HG03280 (cell line): Measurements from ENCODE around the gene CATSPERD.
"Not testable (repeated sequence)": the region's sequence is repeated elsewhere in the genome, so short reads cannot be mapped to it uniquely, and the experiment has no call there.

Source experiments
- ATAC-seq: cut with Tn5 transposase; IDR thresholded peaks from one replicate; pipeline ENCODE4 v1.9.1; 2021; ENCODE audit warnings: mild to moderate bottlenecking, moderate library complexity; ENCODE audit not compliant: unreplicated experiment

Gene CATSPERD

DNA sequence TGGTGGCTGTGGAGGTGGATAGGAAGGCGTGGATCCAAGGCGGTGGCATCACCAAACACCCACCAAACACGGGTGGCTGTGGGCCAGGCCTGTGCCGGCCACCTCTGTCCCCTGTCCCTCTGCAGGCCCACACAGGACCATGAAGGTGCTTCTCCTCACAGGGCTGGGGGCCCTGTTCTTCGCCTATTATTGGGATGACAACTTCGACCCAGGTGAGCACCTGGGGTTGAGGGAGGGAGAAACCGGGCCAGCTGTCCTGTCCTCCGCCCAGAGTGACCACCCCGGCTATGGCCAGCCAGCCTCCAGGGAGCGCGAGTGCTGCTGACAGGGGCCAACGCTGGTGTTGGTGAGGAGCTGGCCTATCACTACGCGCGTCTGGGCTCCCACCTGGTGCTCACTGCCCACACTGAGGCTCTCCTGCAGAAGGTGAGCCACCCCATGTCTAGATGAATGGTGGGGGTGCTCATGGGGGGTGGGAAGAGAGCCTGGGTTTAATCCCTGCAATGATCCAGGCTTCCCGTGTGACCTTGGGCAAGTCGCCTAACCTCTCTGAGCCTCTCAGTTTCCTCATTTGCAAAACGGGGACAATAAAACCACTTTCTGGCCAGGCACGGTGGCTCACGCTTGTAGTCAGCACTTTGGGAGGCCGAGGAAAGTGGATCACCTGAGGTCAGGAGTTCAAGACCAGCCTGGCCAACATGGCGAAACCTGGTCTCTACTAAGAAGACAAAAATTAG is 35.6 kb upstream of the CATSPERD start:
- ATAC-seq, result no peak

DNA sequence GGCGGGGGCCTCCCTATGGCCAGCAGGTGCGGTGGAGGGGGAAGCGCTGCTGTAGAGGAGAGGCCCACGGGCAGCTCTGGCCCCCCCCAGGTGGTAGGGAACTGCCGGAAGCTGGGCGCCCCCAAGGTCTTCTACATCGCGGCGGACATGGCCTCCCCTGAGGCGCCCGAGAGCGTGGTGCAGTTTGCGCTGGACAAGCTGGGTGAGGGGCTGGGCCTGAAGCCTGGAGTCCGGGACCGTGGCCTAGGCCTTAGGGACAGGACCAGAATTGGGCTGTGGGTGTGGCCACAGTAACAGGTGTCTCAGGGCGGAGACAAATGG is 34.2 kb upstream of the CATSPERD start:
- ATAC-seq, result no peak

GRCh38 chr19:5686647-5687359 is 33.6 kb upstream of the CATSPERD start:
- peak; percentile 51 for ATAC-seq

DNA sequence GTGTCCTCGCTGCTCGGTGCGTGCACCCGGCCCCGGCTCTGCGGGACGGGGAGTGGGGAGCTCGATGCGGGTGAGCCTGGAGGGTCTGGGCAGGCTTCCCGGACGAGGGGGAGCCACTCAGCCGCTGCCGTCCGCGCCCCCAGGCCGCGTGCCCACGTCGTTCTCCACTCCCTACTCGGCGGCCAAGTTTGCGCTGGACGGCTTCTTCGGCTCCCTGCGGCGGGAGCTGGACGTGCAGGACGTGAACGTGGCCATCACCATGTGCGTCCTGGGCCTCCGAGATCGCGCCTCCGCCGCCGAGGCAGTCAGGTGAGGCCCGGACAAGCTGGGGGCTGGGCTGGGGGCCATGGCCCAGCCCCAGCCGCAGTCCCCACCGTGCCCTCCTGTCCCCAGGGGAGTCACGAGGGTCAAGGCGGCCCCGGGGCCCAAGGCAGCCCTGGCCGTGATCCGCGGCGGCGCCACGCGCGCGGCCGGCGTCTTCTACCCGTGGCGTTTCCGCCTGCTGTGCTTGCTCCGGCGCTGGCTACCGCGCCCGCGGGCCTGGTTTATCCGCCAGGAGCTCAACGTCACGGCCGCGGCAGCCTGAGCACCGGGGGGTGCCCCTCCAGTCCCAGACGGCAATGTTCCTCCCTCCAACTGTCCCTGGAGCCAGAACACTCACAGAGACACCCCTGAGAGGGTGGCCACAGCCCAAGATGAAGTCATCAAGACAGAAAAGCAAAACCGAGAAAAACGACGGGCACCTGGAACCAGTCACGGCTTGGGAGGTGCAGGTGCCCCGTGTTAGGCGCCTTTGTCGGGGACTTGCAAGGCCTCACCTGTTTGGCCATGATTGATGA is 32.9 kb upstream of the CATSPERD start:
- ATAC-seq, result no peak

GRCh38 chr19:5688262-5688881 is 32.1 kb upstream of the CATSPERD start:
- ATAC-seq, result not testable (repeated sequence)

DNA sequence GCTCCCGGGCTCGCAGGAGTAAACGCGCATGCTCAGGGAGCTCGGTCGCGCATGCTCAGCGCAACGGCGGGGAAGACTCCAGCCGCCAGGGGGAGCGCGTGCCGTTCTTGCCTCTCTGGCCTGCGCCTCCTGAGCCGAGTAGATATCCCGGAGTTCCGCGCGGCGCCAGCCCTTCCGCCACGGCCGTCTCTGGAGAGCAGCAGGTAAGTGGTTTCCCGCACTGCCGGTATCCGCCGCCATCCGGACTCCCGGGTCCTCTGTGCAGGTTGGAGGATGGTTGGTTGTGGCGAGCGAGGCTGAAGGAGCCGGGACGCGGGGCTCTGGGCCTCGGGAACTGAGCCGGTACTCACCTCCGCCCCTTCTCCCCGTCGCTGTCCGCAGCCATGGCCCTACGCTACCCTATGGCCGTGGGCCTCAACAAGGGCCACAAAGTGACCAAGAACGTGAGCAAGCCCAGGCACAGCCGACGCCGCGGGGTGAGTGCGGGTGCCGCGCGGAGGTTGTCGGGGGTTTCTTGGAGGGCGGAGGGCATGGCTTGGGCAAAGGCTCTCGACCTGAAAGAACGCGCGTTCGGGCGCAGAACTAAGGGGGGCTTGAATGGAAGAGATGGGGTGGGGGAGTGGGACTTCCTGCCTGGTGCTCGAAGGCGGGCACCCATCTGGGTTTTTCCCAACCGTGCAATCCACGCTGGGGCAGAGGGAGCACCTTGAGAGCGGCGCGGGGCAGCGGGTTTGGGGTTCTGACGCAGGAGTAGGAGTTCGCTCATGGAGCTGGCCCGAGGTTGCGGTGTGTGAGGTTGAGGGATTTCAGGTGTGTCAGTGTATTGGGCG is 30.1 kb upstream of the CATSPERD start, which contains the start of gene RPL36:
TSS of gene RPL36 (plus strand) at position 171 of the 830 bp plus-strand sequence. CDS start at position 384, 213 bp downstream.
- ATAC-seq, result peak; percentile 46

- ATAC-seq, result no peak
Measured at GRCh38 chr19:5690955-5691821, 29.2 kb upstream of the CATSPERD start.

GRCh38 chr19:5691822-5692722 is 28.4 kb upstream of the CATSPERD start:
- ATAC-seq, result no peak

DNA sequence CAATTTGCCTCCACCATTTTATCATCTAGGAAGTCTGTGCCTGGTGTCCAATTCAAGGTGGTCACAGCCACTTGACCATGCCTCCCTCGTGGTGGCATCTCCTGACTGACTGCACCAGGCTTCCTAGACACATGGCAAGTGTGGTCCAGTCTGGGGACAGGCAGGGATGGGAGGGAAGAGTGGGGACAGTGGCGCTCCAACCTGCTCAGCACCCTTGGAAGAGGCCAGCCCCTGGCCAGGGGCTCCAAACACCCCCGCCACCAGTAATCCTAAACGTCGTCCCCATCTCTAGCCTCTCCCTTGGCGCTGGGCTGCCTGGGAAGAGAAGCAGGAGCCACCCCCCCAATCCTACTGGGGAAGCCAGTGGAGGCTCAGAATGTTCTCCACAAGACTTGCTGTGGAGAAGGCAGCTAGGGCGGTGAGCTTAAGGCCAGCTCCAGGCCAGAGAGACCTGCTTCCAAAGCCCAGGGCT is 27.7 kb upstream of the CATSPERD start:
- no peak for ATAC-seq

DNA sequence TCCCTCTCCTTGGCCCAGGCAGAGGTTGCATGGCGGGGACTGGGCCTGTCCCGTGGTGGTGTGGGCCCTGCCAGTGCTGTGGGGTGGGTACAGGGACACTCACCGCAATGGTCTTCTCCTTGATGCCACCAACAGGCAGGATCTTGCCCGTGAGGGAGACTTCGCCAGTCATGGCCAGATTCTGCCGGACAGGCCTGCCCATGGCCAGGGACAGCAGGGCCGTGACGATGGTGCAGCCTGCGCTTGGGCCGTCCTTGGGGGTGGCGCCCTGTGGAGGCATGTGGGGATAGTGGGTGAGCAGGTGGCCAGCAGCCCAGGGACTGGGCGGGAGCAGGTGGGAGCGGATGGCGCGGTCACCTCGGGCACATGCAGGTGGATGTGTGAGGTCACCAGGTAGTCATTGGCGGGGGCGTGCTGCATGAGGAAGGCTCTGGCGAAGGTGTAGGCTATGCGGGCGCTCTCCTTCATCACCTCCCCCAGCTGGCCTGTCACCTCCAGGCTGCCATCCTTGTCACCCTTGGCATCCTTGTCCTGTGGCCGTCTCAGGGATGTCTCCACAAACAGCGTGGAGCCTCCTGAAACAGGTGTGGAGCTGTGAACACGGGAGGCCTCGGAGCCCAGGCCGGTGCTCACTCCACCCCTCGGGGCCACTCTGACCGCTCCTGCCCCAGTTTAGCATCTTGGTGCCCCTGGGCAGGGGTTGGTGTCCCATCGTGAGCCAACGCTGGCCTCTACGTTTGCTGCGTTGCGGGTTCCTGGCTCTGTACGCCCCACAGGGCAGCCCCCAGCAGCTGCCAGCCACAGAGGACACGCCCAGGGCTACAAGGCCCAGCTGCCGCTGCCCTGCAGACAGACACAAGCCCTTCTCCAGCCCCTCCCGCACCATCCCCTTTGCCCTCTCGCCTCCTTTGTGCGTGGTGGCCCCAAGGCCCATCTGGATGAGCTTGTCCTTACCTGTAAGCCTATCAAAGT is 27.0 kb upstream of the CATSPERD start:
- ATAC-seq, result no peak

DNA sequence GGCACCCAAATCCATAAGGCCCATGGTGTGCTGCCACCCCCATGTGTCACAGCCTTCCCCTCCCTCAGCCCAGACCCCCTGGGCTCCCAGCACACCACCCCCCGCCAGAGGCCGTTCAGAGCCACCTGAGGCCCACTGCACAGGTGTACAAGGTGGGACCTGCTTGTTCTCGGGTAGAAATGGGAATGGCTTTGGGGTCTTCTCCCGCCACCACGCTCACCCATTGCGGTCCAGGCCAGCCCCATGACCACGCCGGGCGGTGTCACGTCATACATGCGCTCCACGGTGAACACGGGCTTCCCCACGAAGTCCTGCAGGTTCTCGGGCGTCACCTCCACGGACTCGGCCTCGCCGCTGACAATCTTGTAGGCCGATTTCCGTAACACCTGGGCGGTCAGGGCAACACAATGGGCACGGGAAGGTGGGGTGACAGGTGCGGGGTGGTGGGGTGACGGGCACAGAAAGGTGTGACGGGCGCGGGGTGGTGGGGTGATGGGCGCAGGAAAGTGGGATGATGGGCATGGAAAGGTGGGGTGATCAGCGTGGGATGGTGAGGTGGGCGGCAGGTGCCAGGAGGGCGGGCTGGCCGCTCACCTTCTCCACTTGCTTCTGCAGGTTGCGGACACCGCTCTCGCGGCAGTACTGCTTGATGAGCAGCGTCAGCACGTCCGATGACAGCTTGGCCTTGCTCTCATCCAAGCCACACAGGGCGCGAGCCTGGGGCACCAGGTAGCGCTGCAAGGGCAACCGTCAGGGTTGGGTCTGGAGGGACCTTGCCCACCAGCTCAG is 26.1 kb upstream of the CATSPERD start:
- no peak for ATAC-seq

- no peak for ATAC-seq
Measured at GRCh38 chr19:5694956-5695648, 25.3 kb upstream of the CATSPERD start.

DNA sequence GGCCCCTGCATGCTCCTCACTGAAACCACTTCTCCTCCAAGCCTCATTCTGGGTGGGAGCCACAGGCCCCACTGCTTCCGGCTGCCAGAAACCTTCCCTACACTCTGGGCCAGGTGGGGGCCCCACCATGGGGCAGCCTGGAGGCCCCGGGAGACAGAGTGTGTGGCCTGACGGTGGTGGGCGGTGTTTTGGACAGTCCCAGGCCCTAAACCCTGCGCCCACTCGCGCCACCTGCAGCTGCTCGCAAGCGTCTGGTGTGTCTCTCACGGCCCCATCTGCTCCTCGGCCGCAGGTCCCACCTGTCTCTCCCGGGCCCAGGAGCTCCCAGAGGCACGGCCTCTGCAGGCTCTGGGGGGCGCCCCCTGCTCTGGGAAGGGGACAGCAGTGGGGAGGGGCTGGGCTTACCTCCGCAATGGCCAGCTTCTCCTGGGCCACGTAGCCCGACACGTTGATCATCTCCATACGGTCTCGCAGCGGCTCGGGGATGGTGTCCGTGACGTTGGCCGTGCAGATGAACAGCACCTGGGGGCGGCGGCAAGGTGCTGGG is 24.7 kb upstream of the CATSPERD start:
- ATAC-seq, result no peak

DNA sequence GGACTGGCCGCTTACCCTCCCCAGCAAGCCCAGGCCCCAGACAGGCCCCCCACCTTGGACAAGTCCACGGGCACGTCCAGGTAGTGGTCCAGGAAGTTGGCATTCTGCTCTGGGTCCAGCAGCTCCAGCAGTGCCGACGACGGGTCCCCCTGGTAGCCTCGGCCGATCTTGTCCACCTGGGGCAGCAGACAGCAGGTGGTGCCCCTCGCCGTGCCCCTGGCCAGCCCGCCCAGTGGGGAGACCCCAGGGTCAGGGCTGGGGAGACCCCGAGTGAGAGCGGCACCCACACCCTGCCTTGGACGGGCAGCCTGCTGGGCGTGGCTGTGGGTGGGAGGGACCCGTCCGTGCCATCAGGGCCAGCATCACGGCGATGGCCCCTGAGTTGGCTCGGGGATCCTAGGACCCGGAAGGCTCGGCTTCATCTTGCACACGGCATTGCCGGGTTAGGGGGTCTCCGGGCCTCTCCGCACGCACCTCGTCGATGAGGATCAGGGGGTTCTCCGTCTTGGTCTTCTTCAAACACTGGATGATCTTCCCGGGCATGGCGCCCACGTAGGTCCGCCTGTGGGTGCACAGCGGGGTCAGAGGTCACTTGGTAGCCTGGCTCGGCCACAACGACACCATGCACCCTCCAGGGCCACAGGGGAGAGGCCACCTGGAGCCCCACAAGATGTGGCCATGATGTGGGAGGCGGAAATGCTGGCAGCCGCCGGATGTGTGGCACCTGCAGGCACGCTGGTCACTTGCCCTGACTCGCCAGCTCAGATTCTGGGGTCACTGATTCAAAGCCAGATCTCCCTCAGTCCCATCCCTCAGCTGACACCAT is 24.0 kb upstream of the CATSPERD start:
- ATAC-seq, result no peak
